Neutrophil (primary cell): ENCODE data around the gene TMBIM1.

Experiments
- H3K27ac ChIP-seq: fragments of 200-600 bp; sonication (generic); 2 replicates; pipeline ENCODE4 v1.5.1; 2016; ENCODE audit warnings: mild to moderate bottlenecking, moderate library complexity
- H3K27me3 ChIP-seq: fragments of 200-600 bp; sonication (generic); 2 replicates; pipeline ENCODE4 v1.6.0; 2016; ENCODE audit warnings: mild to moderate bottlenecking
- H3K36me3 ChIP-seq: fragments of 200-600 bp; sonication (generic); 2 replicates; pipeline ENCODE4 v1.5.1; 2017
- H3K4me1 ChIP-seq, 2 experiments: fragments of 200-600 bp in 1 of 2; sonication (generic) in 1 of 2; 1 replicate in 1 of 2; 2 replicates in 1 of 2; pipeline versions ENCODE4 v1.5.1 to v1.6.1; 2013 to 2016; ENCODE audit warnings: low read depth in 1 of 2, low read length in 1 of 2, mild to moderate bottlenecking in 1 of 2, moderate library complexity in 1 of 2; ENCODE audit not compliant: control insufficient read depth in 1 of 2, insufficient read depth in 1 of 2
- H3K4me3 ChIP-seq, 2 experiments: fragments of 200-600 bp in 1 of 2; sonication (generic) in 1 of 2; 1 replicate in 1 of 2; 2 replicates in 1 of 2; pipeline ENCODE4 v1.5.1; 2013 to 2016; ENCODE audit warnings: low read depth in 1 of 2, low read length in 1 of 2, mild to moderate bottlenecking in 1 of 2, moderate library complexity in 1 of 2
- H3K9me3 ChIP-seq: fragments of 200-600 bp; sonication (generic); 2 replicates; pipeline ENCODE4 v1.5.1; 2016
- TF ChIP-seq, protein P1 (sequence below): fragments of 200-600 bp; sonication (generic); IDR thresholded peaks from 2 replicates; pipeline ENCODE4 v1.5.1; 2016; ENCODE audit warnings: antibody characterized with exemption

TMBIM1 gene

DNA sequence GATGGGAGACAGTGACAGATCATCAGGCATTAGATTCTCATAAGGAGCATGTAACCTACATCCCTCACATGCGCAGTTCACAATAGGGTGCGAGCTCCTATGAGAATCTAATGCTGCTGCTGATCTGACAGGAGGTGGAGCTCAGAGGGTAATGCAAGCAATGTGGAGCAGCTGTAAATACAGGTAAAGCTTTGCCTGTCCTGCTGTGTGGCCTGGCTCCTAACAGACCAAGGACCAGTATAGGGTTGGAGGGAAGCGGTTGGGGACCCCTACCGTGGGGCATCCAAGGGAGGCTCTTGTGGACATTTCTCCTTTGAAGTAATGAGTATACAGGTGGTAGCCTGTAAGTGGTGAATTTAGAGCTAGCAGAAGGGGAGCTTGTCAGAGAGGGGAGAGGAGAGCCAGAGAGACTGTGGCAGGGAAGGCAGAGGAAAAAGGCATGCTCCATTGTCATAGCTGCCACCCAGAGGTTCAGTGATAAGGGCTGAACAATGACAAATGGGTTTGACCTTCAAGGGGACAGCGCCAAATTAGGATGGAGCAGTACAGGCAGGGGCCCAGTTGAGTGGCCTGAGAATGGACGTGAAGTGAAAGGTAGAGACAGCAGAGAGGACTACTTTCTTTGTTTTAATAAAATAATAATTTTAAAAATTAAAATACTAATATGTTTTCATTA is 15.2 kb upstream of the TMBIM1 start:
- no peaks in the 10 kb centered on the region for H3K27me3 ChIP-seq
- H3K4me1 ChIP-seq, result peaks cover 22 to 33% of the 10 kb centered on the region in 2 experiments
- H3K27ac ChIP-seq, result no peak overlapping the region
- TF ChIP-seq, protein P1, sequence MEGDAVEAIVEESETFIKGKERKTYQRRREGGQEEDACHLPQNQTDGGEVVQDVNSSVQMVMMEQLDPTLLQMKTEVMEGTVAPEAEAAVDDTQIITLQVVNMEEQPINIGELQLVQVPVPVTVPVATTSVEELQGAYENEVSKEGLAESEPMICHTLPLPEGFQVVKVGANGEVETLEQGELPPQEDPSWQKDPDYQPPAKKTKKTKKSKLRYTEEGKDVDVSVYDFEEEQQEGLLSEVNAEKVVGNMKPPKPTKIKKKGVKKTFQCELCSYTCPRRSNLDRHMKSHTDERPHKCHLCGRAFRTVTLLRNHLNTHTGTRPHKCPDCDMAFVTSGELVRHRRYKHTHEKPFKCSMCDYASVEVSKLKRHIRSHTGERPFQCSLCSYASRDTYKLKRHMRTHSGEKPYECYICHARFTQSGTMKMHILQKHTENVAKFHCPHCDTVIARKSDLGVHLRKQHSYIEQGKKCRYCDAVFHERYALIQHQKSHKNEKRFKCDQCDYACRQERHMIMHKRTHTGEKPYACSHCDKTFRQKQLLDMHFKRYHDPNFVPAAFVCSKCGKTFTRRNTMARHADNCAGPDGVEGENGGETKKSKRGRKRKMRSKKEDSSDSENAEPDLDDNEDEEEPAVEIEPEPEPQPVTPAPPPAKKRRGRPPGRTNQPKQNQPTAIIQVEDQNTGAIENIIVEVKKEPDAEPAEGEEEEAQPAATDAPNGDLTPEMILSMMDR, result no peak
- no peaks in the 10 kb centered on the region for H3K36me3 ChIP-seq
- no peaks in the 10 kb centered on the region for H3K9me3 ChIP-seq
- no peak overlapping the region for H3K4me3 ChIP-seq

DNA sequence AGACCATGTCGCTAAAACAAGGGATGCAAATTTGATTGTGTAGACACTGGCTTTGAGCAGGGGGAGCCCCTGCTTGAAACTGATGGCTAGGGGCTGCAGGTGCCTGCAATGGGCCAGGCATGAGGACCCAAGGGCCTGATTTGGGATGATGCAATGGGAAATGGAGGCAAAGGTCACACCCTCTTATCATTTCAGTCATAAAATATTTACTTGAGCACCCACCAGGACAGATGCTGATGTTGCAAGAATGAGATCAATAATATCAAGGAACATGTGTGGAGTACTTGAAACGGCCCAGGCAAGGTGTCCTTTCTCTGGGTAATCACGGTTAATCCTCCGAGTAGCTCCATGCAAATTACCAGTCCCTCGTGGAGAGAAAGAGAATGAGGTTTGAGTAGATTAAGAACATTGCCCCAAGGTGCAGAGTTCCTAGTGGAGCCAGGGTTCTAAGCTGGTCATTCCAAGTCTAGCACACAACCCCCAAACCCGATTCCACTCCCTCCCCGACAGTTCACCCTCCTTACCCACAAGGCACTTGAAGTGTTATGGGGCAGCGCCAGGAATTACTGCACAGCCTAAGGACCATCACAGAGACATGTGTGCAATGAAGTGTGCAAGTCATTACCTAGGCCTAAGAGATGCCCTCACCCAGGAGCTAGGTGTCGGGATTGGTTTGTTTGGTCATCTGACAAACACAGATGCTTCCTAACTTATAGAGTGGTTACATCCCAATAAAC is 14.0 kb upstream of the TMBIM1 start:
- Histone ChIP-seq H3K27me3 (no peaks in the 10 kb centered on the region), H3K36me3 (no peaks in the 10 kb centered on the region), H3K4me1 (peaks cover 21 to 30% of the 10 kb centered on the region in 2 experiments), H3K27ac (no peak overlapping the region), H3K4me3 (no peak overlapping the region), H3K9me3 (no peaks in the 10 kb centered on the region)
- TF ChIP-seq, protein P1, result no peak

DNA sequence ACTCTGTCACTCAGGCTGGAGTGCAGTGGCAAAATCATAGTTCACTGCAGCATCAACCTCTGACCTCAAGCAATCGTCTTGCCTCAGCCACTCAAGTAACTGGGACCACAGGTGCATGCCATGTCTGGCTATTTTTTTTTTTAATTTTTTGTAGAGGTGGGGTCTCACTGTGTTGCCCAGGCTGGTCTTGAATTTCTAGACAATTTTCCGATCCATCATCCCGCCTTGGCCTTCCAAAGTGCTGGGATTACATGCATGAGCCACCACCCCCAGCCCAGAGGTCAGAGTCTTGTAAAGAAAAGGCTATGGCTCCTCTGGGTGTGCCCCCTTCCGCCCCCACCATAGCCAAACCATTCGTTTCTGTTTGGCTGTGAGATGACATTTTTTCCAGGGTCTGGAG is 13.1 kb upstream of the TMBIM1 start:
- Histone ChIP-seq H3K4me1 (peaks cover 18 to 26% of the 10 kb centered on the region in 2 experiments), H3K9me3 (no peaks in the 10 kb centered on the region), H3K27me3 (no peaks in the 10 kb centered on the region), H3K4me3 (no peak overlapping the region), H3K36me3 (no peaks in the 10 kb centered on the region), H3K27ac (no peak overlapping the region)
- TF ChIP-seq, protein P1, result no peak

DNA sequence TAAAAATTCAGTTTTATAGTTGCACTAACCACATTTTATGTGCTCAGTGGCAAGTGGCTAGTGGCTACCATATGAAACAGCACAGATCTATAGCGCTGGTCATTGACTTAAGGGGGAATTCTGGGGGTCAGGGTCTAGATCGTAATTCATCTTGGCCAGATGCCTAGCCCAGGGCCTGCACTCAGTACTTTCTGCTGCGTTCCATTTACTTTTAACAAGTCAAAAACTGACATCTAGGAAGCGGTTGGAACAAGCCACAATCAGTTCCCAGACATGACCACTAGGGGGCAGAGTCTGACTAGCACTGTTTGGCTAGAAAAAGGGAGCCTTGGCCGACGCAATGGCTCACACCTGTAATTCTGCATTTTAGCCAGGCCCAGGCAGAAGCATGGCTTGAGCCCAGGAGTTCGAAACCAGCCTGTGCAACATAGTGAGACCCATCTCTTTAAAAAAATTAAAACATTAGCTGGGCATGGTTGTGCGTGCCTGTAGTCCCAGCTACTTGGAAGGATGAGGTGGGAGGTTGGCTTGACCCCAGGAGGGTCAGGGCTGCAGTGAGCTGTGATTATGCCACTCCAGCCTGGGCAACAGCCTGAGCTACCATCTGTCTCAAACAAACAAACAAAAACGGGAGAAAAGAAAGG is 9.0 kb upstream of the TMBIM1 start:
- Histone ChIP-seq H3K27ac (peak overlapping the region; percentile 38), H3K4me1 (peaks cover 7 to 8% of the 10 kb centered on the region in 2 experiments), H3K9me3 (no peaks in the 10 kb centered on the region), H3K4me3 (no peak overlapping the region), H3K36me3 (no peaks in the 10 kb centered on the region), H3K27me3 (no peaks in the 10 kb centered on the region)
- TF ChIP-seq, protein P1, result peak; percentile 96

DNA sequence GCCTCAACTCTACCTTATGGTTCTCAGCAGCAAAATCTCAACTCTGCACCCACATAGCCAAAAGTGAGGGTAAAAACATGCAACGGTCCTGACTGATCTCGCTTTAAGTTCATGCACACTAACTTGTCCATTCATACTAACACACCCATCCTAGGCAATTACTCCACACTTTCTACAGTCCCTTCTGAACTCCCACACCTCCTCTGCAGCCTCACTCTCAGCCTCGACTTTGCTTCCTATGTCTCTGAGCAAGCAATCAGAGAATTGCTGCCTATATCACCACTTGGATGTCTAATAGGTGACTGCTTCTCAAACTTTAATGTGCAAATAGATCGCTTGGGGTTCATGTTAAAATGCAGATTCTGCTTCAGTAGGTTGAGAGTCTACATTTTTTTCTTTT is 7.8 kb upstream of the TMBIM1 start:
- Histone ChIP-seq H3K9me3 (no peaks in the 10 kb centered on the region), H3K27ac (no peak overlapping the region), H3K36me3 (no peaks in the 10 kb centered on the region), H3K4me3 (no peak overlapping the region), H3K4me1 (peaks cover 7 to 8% of the 10 kb centered on the region in 2 experiments), H3K27me3 (no peaks in the 10 kb centered on the region)
- TF ChIP-seq, protein P1, result no peak
